PFSK-1 (cell line): ENCODE results near the gene BNC2.

Experiments used
- FOXP2 ChIP-seq: optimal IDR thresholded peaks from 2 replicates; pipeline ENCODE3; 2011; ENCODE audit warnings: borderline replicate concordance, control low read depth, inconsistent platforms; ENCODE audit not compliant: insufficient read depth; ENCODE audit errors: extremely low read length, extremely low read depth
- POLR2AphosphoS5 ChIP-seq: IDR thresholded peaks from 2 replicates; pipeline ENCODE4 v1.6.1; 2012; ENCODE audit warnings: low read depth, mild to moderate bottlenecking, control low read depth, low read length, moderate library complexity
- REST ChIP-seq, 2 experiments: IDR thresholded peaks; 2 replicates each; pipeline versions ENCODE4 v1.6.1 to v1.8.0; 2011 to 2012; ENCODE audit warnings: low read depth in 2 of 2, low read length in 2 of 2, control low read depth in 1 of 2, inconsistent platforms in 1 of 2, mild to moderate bottlenecking in 1 of 2, moderate library complexity in 1 of 2; ENCODE audit not compliant: insufficient read depth in 1 of 2
- SIN3A ChIP-seq: IDR thresholded peaks from 2 replicates; pipeline ENCODE4 v1.6.1; 2012; ENCODE audit warnings: mild to moderate bottlenecking, low read length, moderate library complexity, borderline replicate concordance; ENCODE audit not compliant: insufficient read depth
- TAF1 ChIP-seq: IDR thresholded peaks from 2 replicates; pipeline ENCODE4 v1.6.1; 2012; ENCODE audit warnings: low read length, control low read depth, borderline replicate concordance; ENCODE audit not compliant: insufficient read depth

Gene BNC2

GRCh38 chr9:16680541-16680940, 189.9 kb downstream of the BNC2 start:
- TF ChIP-seq POLR2AphosphoS5 (no peak), FOXP2 (no peak), SIN3A (no peak)

GRCh38 chr9:16679327-16679821, 191.1 kb downstream of the BNC2 start:
- TF ChIP-seq POLR2AphosphoS5 (no peak), FOXP2 (no peak), SIN3A (no peak)

- TF ChIP-seq FOXP2 (no peak), REST (IDR thresholded peaks at IDR 0.05; ENCODE audit: insufficient read depth in 1 of 2, low read depth in 2 of 2, low read length in 2 of 2) (no peak), POLR2AphosphoS5 (no peak), TAF1 (no peak)
These were observed 194.0 kb downstream of the BNC2 start for GRCh38 chr9:16676519-16676918.

- no peak for TF ChIP-seq POLR2AphosphoS5
- TF ChIP-seq REST (IDR thresholded peaks at IDR 0.05; ENCODE audit: insufficient read depth in 1 of 2, low read depth in 2 of 2, low read length in 2 of 2), result no peak
- TF ChIP-seq SIN3A, result no peak
- TF ChIP-seq TAF1, result no peak
- no peak for TF ChIP-seq FOXP2
These were observed 195.3 kb downstream of the BNC2 start for GRCh38 chr9:16675131-16675530.

GRCh38 chr9:16673171-16673570, 197.3 kb downstream of the BNC2 start:
- TF ChIP-seq REST (IDR thresholded peaks at IDR 0.05; ENCODE audit: insufficient read depth in 1 of 2, low read depth in 2 of 2, low read length in 2 of 2) (no peak), TAF1 (no peak), SIN3A (no peak), POLR2AphosphoS5 (no peak), FOXP2 (no peak)

GRCh38 chr9:16672501-16672900, 198.0 kb downstream of the BNC2 start:
- no peak for TF ChIP-seq POLR2AphosphoS5
- TF ChIP-seq TAF1, result no peak
- TF ChIP-seq REST (IDR thresholded peaks at IDR 0.05; ENCODE audit: insufficient read depth in 1 of 2, low read depth in 2 of 2, low read length in 2 of 2), result no peak
- no peak for TF ChIP-seq FOXP2
- TF ChIP-seq SIN3A, result no peak
